HG03575 (cell line): ENCODE data around the gene BCAS4.
"Not testable (repeated sequence)": the region's sequence is repeated elsewhere in the genome, so short reads cannot be mapped to it uniquely, and the experiment has no call there.

Source experiments
- ATAC-seq: cut with Tn5 transposase; IDR thresholded peaks from one replicate; pipeline ENCODE4 v1.9.1; 2021; ENCODE audit not compliant: unreplicated experiment, insufficient number of reproducible peaks, low FRiP score; ENCODE audit errors: extremely low read depth

BCAS4 gene

GRCh38 chr20:50866831-50867230, 72.0 kb downstream of the BCAS4 start:
- no peak for ATAC-seq

GRCh38 chr20:50867805-50868204, 72.9 kb downstream of the BCAS4 start:
- ATAC-seq = no peak

- no peak for ATAC-seq
Observed at GRCh38 chr20:50868509-50869495, 73.9 kb downstream of the BCAS4 start.

GRCh38 chr20:50870561-50871161, 75.8 kb downstream of the BCAS4 start:
- no peak for ATAC-seq

GRCh38 chr20:50872560-50873425, 77.9 kb downstream of the BCAS4 start:
- ATAC-seq = no peak

- no peak for ATAC-seq
Observed at GRCh38 chr20:50873585-50873984, 78.7 kb downstream of the BCAS4 start.

GRCh38 chr20:50874111-50874757, 79.4 kb downstream of the BCAS4 start:
- ATAC-seq = no peak

GRCh38 chr20:50874758-50875665, 80.2 kb downstream of the BCAS4 start:
- ATAC-seq = no peak

GRCh38 chr20:50876063-50876685, 81.3 kb downstream of the BCAS4 start:
- ATAC-seq = no peak

- ATAC-seq = no peak
Observed at GRCh38 chr20:50876816-50877215, 82.0 kb downstream of the BCAS4 start.

GRCh38 chr20:50877232-50877743, 82.4 kb downstream of the BCAS4 start:
- ATAC-seq = no peak

- ATAC-seq = no peak
Observed at GRCh38 chr20:50879649-50880550, 85.0 kb downstream of the BCAS4 start.

- not testable (repeated sequence) for ATAC-seq
Observed at GRCh38 chr20:50881759-50882424, 87.0 kb downstream of the BCAS4 start.

- no peak for ATAC-seq
Observed at GRCh38 chr20:50883856-50884255, 89.0 kb downstream of the BCAS4 start.

- ATAC-seq = no peak
Observed at GRCh38 chr20:50885068-50885467, 90.2 kb downstream of the BCAS4 start.

- no peak for ATAC-seq
Observed at GRCh38 chr20:50885781-50886180, 90.9 kb downstream of the BCAS4 start.
